ENCODE results near the gene PSMD6. TPM values are rescaled to one million over a fixed set of nuclear protein-coding genes. Genes with fewer than 3 reads are reported as not detected.

Gene PSMD6
- total RNA-seq, result 10 to 100 TPM; 67.0 to 74.1 TPM

DNA sequence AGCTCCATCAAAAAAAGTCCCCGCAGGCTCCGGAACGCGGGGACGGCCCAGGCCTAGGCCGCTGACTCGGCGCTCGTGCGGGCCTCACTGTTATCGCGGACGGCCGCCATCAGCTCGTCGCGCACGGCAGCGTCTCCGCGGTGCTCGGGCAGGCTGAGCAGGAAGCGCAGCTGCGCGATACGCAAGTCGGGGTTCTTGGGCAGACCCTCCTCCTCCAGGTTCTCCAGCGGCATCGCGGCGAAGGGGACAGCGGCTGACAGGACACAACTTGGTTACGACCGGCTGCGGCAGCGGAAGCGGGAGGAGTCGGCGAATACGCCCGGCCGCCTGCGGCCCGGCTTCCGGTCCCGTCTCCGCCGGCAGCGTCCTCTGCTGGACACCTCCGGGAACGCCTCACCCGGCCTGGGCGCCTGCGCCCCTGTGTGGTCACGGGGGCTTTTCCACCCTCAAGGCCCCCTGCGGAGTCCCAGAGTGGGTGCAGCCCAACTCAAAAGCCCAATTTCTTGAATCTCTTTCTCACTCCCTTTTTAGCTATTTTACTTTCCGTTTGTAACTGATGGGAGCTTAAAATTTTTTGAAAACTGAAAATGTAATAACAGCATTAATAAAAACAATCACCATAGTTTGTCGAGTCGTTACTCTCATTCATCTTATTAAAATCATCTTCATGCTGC, at the start of gene PSMD6:
Gene PSMD6, minus strand, starts transcription at position 308 of the 674 bp plus-strand sequence. Its CDS starts 75 bp downstream, at position 233.

Other genes with a start within 250 kb of the PSMD6 start
- gene C3orf49, start 204.2 kb downstream of the PSMD6 start, total RNA-seq, result not detected
- gene THOC7, start 159.7 kb downstream of the PSMD6 start, total RNA-seq, result 10 to 100 TPM; 79.4 to 81.1 TPM
- 10 to 100 TPM; 71.0 to 74.6 TPM for gene ATXN7, start 159.6 kb downstream of the PSMD6 start, total RNA-seq
- gene SCAANT1, start 111.1 kb downstream of the PSMD6 start, total RNA-seq, result not detected
- gene PRICKLE2, start 202.0 kb upstream of the PSMD6 start, total RNA-seq, result not detected

All from activated naive CD4-positive, alpha-beta T cell treated with anti-CD3 and anti-CD28 coated beads, Interleukin-2, amount 10 ng/mL, durations not matched to agents 5 hours and 36 hours (primary cell).